Measurements from ENCODE around the gene PLA1A. TPM values are rescaled to one million over a fixed set of nuclear protein-coding genes. Genes with fewer than 3 reads are reported as not detected.

PLA1A gene
- total RNA-seq, 4 donors from 2014 or later: 0.97 to 9.6 (median 3.2) TPM

GRCh38 chr3:119600732-119601131, 3.0 kb downstream of the PLA1A start:
- peak in 1 of 2 donors; percentile 39 for DNase-seq
- H3K4me1 ChIP-seq: peaks cover 33 to 38% of the 10 kb centered on the region in 2 donors

DNA sequence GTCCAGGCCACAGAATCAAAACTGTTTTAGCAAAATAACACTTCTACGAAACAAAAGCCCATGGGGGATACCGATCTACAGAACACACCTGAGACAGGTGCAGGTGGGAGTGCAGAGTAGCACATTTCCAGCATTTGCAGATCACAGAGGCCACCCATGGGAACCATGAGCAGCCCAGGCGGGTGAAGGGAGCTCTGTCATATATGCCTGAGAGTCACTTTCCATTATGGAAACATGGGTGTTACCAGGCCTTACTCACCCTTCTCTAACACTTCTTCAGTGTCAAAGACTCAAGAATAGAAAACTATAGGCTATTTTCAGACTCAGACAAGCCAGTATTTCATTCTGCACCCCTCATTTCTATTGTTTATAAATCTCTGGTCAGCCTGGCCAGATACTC, 3.5 kb downstream of the PLA1A start:
- intact Hi-C loops (cut with DNase I; ENCODE audit: low total_unique reads): no loop called here
- Histone ChIP-seq H3K4me3 (no peak overlapping the region), H3K9me3 (no peaks in the 10 kb centered on the region), H3K4me1 (peaks cover 29 to 34% of the 10 kb centered on the region in 2 donors), H3K27me3 (no peaks in the 10 kb centered on the region), H3K27ac (peak overlapping the region in 1 of 4 donors; percentile 3), H3K36me3 (no peaks in the 10 kb centered on the region)
- no peak for TF ChIP-seq POLR2A (IDR thresholded peaks at IDR 0.05)
- TF ChIP-seq, protein P1, sequence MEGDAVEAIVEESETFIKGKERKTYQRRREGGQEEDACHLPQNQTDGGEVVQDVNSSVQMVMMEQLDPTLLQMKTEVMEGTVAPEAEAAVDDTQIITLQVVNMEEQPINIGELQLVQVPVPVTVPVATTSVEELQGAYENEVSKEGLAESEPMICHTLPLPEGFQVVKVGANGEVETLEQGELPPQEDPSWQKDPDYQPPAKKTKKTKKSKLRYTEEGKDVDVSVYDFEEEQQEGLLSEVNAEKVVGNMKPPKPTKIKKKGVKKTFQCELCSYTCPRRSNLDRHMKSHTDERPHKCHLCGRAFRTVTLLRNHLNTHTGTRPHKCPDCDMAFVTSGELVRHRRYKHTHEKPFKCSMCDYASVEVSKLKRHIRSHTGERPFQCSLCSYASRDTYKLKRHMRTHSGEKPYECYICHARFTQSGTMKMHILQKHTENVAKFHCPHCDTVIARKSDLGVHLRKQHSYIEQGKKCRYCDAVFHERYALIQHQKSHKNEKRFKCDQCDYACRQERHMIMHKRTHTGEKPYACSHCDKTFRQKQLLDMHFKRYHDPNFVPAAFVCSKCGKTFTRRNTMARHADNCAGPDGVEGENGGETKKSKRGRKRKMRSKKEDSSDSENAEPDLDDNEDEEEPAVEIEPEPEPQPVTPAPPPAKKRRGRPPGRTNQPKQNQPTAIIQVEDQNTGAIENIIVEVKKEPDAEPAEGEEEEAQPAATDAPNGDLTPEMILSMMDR (IDR thresholded peaks at IDR 0.05 in 4 of 5, conservative IDR thresholded peaks at IDR 0.05 in 1 of 5): no peak
- ATAC-seq: no peak
- no peak for DNase-seq
- in situ Hi-C loops (cut with MboI; ENCODE audit: low sequenced_read_pairs in 4 of 4): no loop called here

More at GRCh38 chr3:119600732-119601131, 3.0 kb downstream of the PLA1A start:
- intact Hi-C loops (cut with DNase I; ENCODE audit: low total_unique reads): no loop called here
- ATAC-seq: no peak
- Histone ChIP-seq H3K4me3 (no peak overlapping the region), H3K9me3 (no peaks in the 10 kb centered on the region), H3K36me3 (no peaks in the 10 kb centered on the region), H3K27me3 (no peaks in the 10 kb centered on the region), H3K27ac (peak overlapping the region in 1 of 4 donors; percentile 3)
- in situ Hi-C loops (cut with MboI; ENCODE audit: low sequenced_read_pairs in 4 of 4): no loop called here
- no peak for TF ChIP-seq POLR2A (IDR thresholded peaks at IDR 0.05)
- TF ChIP-seq, protein P1 (IDR thresholded peaks at IDR 0.05 in 4 of 5, conservative IDR thresholded peaks at IDR 0.05 in 1 of 5): peak in 4 of 5 experiments; percentile 7 to 53 (median 30)

GRCh38 chr3:119602676-119603075, 5.0 kb downstream of the PLA1A start:
- H3K27ac ChIP-seq: no peak overlapping the region
- in situ Hi-C loops (cut with MboI; ENCODE audit: low sequenced_read_pairs in 4 of 4) (no loop called here), intact Hi-C loops (cut with DNase I; ENCODE audit: low total_unique reads) (no loop called here)
- no peak for ATAC-seq
- H3K27me3 ChIP-seq: no peaks in the 10 kb centered on the region
- H3K36me3 ChIP-seq: no peaks in the 10 kb centered on the region
- TF ChIP-seq POLR2A (IDR thresholded peaks at IDR 0.05): no peak
- TF ChIP-seq, protein P1 (IDR thresholded peaks at IDR 0.05 in 4 of 5, conservative IDR thresholded peaks at IDR 0.05 in 1 of 5): no peak
- H3K9me3 ChIP-seq: no peaks in the 10 kb centered on the region
- no peak for DNase-seq
- no peak overlapping the region for H3K4me3 ChIP-seq
- H3K4me1 ChIP-seq: peaks cover 14 to 19% of the 10 kb centered on the region in 2 donors

DNA sequence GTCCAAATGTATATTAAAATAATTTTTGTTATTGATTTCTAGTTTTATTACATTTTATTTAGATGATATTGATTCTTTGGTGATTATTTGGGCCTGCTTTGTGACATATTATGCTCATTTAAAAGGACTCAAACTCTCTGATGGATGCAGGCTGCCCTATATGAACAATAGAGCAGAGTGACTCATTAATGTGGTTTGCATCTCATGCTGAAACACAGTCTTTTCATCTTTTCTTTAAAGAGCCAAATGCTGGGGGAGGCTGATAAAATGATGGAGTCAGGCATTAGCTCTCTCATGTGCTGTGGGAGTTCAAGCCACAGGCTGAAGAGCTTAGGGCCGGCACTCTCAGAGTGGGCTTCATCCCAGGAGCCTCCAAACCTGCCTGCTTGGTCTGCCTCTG, 7.2 kb downstream of the PLA1A start:
- no peak for DNase-seq
- Histone ChIP-seq H3K9me3 (no peaks in the 10 kb centered on the region), H3K27me3 (no peaks in the 10 kb centered on the region), H3K4me1 (no peaks in the 10 kb centered on the region), H3K4me3 (no peak overlapping the region), H3K27ac (no peak overlapping the region), H3K36me3 (no peaks in the 10 kb centered on the region)
- intact Hi-C loops (cut with DNase I; ENCODE audit: low total_unique reads): no loop called here
- in situ Hi-C loops (cut with MboI; ENCODE audit: low sequenced_read_pairs in 4 of 4): no loop called here
- TF ChIP-seq, protein P1 (IDR thresholded peaks at IDR 0.05 in 4 of 5, conservative IDR thresholded peaks at IDR 0.05 in 1 of 5): no peak
- no peak for TF ChIP-seq POLR2A (IDR thresholded peaks at IDR 0.05)
- ATAC-seq: no peak

- Histone ChIP-seq H3K27me3 (no peaks in the 10 kb centered on the region), H3K36me3 (no peaks in the 10 kb centered on the region), H3K4me1 (no peaks in the 10 kb centered on the region), H3K9me3 (no peaks in the 10 kb centered on the region), H3K4me3 (no peak overlapping the region), H3K27ac (no peak overlapping the region)
- TF ChIP-seq POLR2A (IDR thresholded peaks at IDR 0.05): no peak
- TF ChIP-seq, protein P1 (IDR thresholded peaks at IDR 0.05 in 4 of 5, conservative IDR thresholded peaks at IDR 0.05 in 1 of 5): no peak
- ATAC-seq: no peak
- DNase-seq: no peak
- in situ Hi-C loops (cut with MboI; ENCODE audit: low sequenced_read_pairs in 4 of 4) (no loop called here), intact Hi-C loops (cut with DNase I; ENCODE audit: low total_unique reads) (no loop called here)
Measured at GRCh38 chr3:119608405-119609000, 10.8 kb downstream of the PLA1A start.

Measured in gastrocnemius medialis (tissue), 4 donors.